GM21737 (cell line): ENCODE data around the gene SREBF1.

Source experiments
- ATAC-seq: cut with Tn5 transposase; IDR thresholded peaks from one replicate; pipeline ENCODE4 v1.9.1; 2021; ENCODE audit warnings: mild to moderate bottlenecking, moderate library complexity; ENCODE audit not compliant: unreplicated experiment

The SREBF1 gene

DNA sequence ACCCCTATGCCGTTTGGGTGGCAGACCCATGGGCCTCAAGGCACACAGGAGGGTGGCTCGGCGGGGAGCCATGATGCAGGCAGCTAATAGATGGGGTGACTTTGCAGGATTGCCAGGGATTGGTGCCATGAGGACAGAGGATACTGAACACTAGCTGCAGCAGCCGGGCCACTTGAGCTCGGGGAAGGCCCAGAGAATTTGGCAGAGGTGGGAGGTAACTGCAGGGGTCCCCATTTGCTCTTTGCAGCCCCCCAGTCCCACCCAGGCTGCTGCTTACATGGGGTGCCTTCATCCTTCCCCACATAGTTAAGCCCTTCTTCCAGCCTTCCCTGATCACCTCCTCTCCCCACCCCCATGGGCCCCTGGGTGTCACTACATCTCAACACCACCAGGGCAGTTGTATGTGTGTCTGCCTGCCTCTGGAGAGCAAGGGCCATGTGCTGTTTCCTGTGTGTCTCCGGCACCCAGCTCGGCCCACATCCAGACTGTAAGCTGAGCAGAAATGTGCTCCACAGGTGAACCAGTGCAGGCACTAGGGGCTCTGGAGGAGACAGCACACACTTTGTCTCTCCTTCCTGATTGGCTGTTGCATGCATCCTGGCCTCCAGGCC lies 52.0 kb downstream of the SREBF1 start:
- no peak for ATAC-seq

DNA sequence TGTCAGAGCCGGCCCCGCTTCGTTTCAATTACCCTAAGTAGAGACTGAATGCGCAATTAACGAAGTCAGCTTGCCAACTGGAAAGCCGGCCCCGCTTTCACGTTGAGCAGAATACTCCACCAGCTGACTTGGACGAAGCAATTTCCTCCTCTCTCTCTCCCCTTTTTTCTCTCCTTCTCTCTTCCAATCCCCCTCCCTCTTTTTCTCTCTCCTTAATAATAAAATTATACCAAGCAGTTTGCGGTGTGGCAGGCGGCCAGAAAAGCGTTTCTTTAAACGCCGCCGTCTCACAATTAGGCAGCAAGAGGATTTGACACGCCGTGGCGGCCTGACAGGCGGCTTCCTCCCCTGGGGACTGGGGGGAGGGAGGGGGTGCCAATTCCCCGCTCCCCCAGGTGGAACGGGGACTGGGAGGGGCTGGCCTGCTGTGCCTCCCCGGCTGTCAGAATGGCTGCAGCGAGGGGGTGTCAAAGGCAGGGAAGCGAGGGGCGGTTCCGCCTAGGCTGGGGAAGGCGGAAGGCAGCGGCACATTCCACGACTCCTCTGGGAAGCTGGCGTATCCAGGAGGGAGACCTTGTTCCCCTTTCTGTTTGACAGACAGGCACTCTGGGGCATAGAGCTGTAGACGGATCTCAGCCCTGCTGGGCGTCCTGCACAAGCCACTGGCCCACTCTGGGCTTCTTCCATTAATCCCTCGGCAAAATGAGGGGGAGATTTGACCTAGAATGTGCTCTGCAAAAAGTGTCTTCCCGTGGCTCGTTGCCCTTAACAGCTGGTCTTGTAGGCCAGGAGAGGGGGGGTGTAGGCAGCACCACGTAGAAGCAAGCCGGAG lies 52.7 kb downstream of the SREBF1 start:
- ATAC-seq = no peak

DNA sequence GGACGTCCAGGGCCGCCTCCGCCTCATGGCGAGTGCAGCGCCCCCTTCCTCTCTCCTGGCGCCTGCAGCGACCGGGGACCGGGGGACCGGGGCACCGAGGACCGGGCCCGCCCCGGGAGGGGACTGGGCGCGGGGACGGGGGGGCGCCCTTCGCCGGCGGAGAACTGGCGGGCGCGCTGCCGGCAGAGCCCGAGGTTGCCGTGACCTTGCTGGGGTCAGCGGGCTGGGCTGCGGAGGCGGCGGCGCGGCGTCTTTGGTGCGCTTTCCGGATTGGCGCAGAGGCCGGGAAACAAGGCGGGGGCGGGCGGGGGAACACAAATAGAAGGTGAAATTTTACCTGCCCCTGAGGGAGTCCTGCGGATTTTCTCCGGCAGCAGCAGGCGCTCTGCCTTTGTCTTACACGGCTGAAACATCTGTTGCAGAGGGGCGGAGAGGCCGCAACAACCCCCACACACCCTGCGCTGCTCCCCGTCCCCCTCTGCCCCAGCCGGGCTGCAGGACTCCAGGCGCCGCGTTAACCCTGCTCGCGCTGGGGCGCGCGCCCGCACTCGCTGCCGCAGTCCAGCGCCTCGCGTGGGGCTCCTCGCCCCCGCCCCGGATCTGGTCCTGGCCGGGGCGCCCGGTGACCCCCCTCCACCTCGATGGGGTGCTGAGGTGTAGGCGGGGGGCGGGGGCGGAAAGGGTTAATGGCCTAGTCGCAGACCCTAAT lies 53.5 kb downstream of the SREBF1 start:
- ATAC-seq = no peak

DNA sequence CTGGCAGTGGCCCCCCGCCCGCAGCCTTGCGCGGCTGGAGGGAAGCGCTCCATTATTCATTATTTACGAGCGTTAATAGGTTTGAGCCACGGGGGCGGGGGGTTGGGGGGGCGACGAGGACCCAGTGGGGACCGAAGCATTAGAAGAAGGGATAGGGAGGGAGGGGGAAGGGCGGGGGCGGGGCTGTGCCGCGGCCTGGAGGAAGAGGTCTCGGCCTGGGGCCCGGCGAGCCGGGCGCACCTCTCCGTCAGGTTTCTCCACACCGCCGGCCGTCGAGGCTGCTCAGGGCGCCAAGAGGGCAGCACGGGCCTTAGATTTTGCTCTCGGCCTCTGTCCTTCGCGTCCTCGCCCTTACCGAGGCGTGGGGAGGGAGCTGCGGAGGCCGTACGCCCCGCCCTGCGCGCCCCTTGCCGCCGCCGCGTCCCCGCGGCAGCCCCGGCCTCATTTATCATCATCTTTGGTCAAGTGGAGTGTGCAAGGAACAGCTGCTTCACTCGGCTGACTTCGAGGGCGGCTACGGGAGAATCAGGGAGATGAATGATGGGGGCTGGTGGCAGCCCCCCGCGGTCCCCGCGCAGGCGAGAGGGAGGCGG lies 54.2 kb downstream of the SREBF1 start:
- no peak for ATAC-seq

DNA sequence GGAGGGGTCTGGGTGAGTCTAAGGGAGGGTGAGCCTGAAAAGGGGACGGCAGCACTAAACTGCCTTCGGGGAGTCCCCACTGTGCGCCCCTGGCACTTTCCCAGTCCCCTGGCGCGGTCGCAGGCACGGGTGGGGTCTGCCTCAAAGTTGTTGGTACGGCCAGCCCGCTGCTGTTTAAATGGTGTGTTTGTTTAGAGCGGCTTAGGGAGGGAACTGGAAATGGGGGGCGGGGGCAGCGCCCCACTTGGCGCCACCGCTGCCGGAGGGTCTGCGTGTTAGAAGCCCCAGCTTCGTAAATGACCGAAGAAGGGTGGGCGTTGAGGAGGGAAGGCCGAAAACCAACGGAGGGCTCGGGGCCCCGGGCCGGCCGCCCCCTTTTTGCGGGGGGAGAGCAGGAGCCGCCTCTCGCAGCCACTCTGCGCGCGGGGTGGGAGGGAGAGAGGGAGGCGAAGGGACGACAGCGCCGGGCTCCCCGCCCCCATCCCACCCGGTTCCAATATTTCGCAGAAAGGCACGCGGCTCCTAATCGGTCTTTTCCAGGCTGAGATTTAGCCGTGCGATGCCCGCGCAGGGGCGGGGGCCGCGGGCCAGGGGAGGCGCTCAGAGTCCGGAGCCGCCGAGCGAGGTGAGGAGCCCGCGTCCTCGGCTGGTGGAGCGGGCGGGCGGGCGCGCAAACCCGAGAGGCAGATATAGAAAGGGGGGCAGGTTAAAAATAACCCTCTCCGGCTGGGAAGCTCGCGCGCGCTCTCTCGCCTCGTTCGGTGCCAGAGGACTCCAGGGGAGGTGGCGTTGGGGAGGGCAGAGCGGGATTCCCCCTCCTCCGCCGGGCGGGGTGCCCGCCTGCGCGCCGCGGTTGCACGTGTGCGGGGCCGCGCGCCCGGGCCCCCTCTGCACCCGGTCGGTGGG lies 54.9 kb downstream of the SREBF1 start:
- ATAC-seq = no peak

DNA sequence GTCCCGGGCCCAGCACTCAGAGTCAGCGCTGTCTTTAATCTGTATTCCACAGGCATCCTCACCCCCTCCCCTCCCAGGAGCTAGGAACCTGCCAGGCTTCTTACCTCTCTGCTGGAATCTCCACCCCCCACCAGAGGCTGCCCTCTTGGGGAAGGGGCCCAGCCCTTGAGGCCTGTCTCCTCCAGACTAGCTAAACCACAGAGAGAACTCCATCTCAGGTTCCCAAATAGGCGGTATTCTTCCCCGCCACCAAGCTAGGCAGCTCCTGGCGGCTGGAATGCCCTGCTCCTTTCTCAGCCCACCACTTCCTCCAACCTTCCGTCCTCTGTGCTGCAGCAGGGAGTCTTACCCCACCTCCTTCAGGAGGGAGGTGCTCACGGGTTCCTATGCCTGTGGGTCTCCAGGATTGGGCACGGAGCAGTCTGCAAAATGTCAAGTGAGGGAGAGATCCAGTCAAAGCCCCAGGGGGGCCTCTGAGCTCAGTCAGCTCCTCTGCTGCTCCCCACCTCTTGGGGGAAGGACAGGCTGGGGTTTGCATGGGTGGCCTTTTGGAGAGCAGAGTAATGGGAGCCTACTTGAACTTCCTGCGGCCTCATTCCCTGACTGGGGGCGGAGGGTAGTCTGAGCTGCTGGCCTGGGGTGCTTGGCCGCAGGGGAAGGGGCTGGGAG lies 55.7 kb downstream of the SREBF1 start:
- ATAC-seq = no peak

DNA sequence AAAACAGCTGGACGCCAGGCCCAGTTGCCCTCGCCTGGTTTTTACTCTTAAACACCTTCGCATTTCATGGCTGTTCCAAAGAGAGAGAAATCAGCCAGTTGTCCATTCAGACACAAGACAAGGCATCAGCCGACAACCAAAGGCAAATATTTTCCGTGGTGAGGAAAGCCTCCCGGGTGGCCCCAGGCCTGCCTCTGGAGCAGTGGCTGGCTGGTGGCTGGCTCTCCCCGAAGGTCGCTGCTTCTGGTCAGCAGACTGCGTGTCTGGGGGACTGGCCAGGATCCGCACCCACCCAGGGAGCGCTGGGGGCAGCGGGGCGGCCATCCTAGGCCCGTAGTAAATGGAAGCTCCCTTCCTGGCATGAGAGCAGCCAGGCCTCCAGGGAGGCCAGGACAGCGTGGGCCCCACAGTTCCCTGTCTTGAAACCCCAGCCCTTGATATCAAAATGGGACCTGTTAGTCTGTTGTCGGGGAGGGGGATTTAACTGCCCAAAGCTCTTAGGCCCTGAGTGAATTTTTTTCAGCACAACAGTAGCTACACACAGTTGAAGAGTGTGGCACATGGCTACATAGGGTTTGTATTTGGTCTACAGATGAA lies 57.7 kb downstream of the SREBF1 start:
- no peak for ATAC-seq

DNA sequence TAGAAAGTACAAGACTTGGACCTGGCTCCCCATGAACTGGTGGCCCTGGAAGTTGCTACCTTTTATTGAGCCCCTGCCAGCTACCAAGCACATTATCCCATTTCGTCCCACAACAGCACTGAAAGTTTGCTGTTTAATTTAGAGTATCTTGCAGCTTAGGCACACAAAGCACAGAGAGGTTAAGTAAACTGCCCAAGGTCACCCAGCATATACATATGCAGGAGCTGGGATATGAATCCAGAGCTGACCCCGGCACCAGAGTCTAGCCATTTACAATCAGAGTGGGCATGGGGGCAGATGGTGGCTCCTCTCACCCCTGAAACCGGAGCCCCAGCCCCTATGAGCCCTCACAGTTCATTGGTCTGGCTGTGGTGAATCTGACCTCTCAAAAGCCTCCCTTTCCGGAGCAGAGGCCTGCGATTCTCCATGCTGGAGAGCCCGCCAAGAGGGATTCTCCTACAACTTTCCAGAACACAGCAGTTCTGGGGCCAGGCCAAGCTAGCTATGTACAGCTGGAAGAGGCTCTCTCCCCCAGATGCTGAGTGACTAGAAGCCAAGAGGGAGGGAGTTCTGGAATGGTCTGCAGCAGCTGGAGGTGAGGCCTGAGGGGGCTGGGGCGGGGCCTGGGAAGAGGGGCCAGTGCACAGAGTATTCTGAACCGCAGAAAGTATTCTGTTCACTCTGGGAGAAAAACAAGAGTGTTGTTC lies 58.3 kb downstream of the SREBF1 start:
- ATAC-seq = no peak

DNA sequence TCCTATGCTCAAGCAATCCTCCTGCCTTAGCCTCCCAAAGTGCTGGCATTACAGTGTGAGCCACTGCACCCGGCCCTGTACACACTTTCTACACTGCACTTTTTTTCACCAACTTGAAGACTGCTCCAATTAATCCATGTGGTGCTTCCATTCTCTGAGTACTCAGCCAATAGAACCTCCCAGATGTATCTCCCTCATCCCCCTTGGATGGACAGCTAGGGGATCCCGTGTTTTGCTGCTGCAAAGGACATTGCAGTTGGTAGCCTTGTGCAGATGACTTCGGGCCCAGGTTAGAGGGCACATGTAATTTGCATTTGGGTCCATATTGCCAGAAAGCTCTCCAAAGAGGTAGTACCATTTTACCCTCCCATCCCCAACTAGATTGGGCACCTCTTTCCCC lies 59.9 kb downstream of the SREBF1 start:
- ATAC-seq = no peak

DNA sequence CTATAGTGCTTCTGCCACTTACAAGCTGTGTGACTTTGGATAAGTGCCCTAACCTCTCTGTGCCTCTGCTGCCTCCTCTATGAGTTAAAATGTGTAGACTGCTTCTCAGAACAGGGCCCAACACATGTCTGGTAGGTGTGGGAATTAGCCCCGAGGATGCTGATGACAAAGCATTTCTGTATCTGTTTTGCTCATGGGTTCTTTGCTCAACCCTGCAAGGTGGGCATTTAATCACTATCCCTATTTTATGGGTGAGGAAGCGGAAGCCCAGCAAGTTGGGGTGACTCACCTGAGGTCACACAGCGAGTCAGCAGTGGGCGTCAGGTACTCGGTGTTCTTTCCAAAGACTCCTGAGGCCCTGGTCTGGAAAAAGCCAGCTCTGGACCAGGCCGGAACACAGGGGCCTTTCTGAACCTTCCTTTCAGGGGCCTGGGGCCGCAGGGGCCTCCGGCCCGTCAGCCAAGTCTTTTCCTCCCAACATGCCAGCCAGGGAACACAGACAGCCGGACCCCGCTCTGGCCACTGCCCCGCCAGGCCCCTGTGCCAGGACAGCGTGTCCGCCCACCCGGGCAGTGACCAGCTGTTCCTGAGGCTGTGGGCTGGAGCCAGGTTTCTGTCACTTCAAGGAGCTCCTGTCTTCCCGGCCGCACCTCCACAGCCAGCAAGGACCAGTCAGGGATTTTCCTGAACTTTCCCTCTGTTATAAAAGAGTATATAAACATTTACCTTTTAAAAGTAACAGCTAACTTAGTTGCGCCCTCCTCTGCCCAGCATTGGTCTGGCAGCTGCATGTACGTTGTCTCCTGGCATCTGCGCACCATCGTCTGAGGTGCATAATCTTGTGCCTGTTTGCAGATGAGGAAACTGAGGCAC lies 62.5 kb downstream of the SREBF1 start:
- ATAC-seq = no peak

DNA sequence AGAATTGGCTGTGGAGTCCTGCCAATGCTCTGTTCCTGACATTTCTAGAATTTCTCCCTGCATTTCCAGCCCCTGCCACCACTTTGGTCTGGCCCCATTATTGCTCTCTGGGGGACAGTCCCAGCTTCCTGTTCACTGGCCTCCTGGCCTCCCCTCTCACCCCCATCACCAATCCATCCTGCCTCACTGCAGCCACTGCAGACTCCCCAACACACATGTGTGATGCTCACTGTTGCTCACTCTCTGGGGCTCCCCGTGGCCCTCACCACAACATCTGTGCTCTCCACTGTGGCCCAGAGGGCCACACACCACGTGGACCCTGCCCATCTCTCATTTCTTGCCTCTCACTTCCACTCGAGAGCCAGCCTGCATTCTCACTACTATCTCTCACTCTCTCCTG lies 64.6 kb downstream of the SREBF1 start:
- no peak for ATAC-seq

DNA sequence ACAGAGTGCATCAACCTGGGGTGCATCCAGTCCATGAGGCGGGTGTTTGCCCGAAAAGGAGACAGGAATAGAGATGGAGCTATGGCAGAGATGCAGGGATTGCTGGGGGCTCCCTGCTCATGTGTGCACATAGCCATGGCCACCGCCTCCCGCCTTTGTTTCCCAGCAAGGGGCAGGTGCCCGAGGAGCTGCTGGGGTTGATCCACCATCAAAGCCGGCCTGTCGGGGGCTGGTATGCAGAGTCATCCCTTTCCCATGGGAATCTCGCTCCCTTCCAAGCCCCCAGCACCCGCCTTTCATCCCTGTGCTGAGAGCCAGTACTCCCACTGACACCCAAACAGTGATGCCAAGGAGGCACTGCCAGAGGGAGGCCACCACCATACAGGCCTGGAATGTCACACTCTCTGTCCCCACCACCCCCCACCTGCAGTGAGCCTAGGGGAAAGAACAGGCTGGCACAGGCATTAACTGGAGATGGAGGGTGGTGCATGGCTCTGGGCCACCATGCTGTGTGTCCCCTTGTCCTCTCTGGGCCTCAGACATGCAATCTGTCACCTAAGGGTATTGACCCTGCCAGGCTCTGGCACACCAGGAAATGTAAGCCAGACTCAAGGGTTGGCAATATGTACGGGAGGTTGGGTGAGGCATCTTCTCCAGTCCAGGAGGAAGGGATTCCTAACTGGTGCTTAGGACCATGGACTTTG lies 65.1 kb downstream of the SREBF1 start:
- ATAC-seq = no peak

DNA sequence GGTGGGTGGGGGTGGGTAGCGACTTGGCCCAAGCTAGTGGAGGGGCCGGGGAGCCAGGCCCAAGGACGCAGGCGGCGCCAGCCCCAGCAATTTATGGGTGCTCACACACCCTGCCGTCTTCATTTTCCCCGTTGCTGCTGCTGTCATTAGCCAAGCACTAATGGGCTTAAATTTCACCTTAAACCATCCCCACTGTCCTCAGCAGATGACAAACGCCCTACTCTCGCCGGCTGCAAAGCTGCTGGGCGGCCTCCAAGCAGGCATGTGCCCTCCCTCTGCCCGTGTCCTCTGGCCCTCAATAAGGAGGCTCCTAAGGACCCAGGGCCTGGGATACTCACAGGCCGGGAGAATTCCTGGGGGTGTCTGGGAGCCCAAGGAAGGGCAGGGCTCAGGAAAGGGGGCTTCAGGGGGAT lies 66.1 kb downstream of the SREBF1 start:
- no peak for ATAC-seq

DNA sequence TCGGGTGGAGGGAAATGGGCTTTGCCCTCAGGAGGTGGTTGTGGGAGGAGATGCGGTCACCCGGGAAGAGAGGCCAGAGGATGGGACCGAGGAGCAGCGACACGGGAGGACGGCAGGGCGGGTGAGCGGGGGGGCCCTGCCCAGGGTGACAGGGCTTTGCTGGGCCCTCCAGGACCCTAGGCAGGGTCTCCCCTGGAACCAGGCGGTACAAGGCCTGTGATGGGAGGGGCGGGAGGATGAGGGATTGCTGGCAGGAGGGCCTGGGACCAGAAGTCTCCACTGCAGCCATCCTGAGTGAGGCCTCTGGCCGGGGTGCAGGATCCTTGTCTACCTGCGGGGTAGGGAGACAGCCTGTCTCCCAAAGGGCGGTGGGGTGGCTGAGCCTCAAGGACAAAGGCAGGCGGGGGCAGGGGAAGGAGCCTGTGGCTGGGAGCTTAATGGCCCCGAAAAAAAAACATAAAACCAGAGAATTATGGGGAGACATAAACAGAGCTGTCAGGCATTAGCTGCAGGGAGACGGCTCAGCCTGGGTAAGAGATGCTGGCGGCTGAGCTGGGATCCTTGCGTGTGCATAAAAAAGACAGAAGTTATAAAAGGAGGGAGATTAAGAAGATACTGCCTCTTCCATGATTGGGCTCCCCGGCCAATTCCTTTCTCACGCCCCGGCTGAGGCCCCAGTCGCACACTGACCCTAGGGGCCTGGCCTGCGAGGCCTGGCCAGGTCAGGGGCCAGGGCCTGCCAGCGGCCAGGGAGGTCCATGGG lies 66.7 kb downstream of the SREBF1 start:
- ATAC-seq = no peak

DNA sequence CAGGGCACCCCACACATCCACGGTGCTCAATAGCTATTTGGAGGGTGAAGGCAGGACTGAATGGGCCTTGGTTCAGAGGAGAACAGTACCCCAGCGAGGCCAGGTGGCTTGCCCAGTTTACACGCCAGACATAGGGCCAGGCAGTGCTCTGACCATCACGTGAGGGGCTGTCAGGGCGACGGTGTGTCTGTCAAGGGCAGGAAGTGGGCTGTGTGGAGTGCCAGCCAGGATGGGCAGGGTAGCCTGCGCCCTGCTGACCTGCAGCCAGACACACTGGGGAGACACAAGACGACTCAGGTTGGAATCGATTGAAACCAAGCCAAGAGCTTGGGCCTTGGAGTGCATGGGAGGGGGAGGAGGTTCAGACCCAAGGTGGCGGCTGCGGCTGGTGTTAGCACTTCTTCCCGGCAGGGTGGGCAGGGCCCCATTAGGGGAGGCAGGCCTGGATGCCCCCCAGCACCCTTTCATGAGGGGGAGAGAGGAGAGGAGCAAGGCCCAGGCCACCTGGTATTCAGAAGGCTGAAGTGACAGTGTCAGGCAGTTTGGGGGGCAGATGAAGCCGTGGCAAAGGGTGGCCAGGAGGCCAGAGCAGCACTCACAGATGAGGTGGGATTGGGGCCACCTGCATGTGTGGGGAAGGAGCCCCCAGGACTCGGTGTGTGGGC lies 68.2 kb downstream of the SREBF1 start:
- no peak for ATAC-seq

DNA sequence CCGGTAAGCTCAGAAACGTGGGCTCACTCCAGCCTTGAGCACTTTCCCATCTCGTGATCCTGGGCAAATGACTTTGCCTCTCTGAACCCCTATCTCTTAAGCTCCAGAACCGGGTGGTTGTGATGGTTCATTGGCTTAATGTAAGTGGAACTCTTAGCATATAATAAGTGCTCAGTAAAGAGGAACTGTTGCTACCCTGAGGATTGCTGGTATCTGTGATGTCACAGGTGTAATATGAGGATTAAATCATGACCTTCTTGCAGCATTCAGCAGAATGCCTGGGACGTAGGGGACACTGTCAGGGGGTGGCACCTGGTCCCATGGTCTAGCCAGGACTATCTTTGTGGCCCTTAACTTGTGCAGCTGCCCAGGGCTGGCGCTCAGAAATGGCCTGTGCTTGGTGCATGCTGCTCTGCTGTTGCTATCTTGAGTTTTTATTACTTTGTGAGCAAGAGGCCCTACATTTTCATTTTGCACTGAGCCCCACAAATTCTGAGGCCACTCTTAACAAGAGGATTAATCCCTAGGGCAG lies 68.8 kb downstream of the SREBF1 start:
- no peak for ATAC-seq
